Bronchial epithelial cell (primary cell): ENCODE data around the gene ANKRD42. TPM values are rescaled to one million over a fixed set of nuclear protein-coding genes. Genes with fewer than 3 reads are reported as not detected.
A peak's percentile ranks its signal among the peaks of the same experiment; 100 is the strongest.

Experiments used
- DNase-seq: peaks from one replicate; pipeline ENCODE4 v3.0.0-alpha.2; 2010; ENCODE audit warnings: low read depth
- FAIRE-seq: peaks from 2 replicates; lab custom pipeline; 2011; peaks lifted over from hg19 to GRCh38; lab: Jason Lieb, UNC
- H3K27me3 ChIP-seq: 2 replicates; pipeline ENCODE4 v1.5.1; 2011; ENCODE audit warnings: low read length; ENCODE audit not compliant: control insufficient read depth, insufficient read depth
- H3K36me3 ChIP-seq: 2 replicates; pipeline ENCODE4 v1.5.1; 2011; ENCODE audit warnings: low read length; ENCODE audit not compliant: control insufficient read depth, insufficient read depth
- H3K4me3 ChIP-seq: 2 replicates; pipeline ENCODE4 v1.5.1; 2011; ENCODE audit warnings: mild to moderate bottlenecking, low read depth, low read length, control low read depth
- CTCF ChIP-seq: IDR thresholded peaks from 2 replicates; pipeline ENCODE4 v1.5.1; 2011; ENCODE audit warnings: mild to moderate bottlenecking, moderate library complexity, low read length, control low read depth, inconsistent platforms; ENCODE audit not compliant: insufficient read depth, severe bottlenecking
- total RNA-seq: library from RNA; depleted of rRNA; stranded (reverse); fragments of >200 nt; gene quantifications from 2 replicates; pipeline ENCODE4 v1.2.1, GENCODE V29; 2014

ANKRD42 gene
- total RNA-seq, 1 donor from 2014 or later: 4.7 TPM

GRCh38 chr11:83280256-83280655 is 86.7 kb downstream of the ANKRD42 start:
- TF ChIP-seq CTCF: no peak
- Histone ChIP-seq H3K4me3 (no peak overlapping the region), H3K27me3 (no peaks in the 10 kb centered on the region), H3K36me3 (peaks cover 3% of the 10 kb centered on the region)
- FAIRE-seq: no peak
- DNase-seq: no peak

- FAIRE-seq (no peak), DNase-seq (no peak)
- Histone ChIP-seq H3K36me3 (peaks cover 2% of the 10 kb centered on the region), H3K4me3 (no peak overlapping the region), H3K27me3 (no peaks in the 10 kb centered on the region)
- no peak for TF ChIP-seq CTCF
Measured at GRCh38 chr11:83282084-83282716, 88.7 kb downstream of the ANKRD42 start.

GRCh38 chr11:83284501-83285150 is 91.1 kb downstream of the ANKRD42 start:
- FAIRE-seq: no peak
- peak; percentile 13 for DNase-seq
- Histone ChIP-seq H3K27me3 (no peaks in the 10 kb centered on the region), H3K4me3 (peak overlapping the region; percentile 60), H3K36me3 (no peaks in the 10 kb centered on the region)
- TF ChIP-seq CTCF: no peak

- FAIRE-seq (no peak), DNase-seq (no peak)
- Histone ChIP-seq H3K36me3 (no peaks in the 10 kb centered on the region), H3K27me3 (no peaks in the 10 kb centered on the region), H3K4me3 (peak overlapping the region; percentile 60)
- TF ChIP-seq CTCF: no peak
Measured at GRCh38 chr11:83285151-83285770, 91.7 kb downstream of the ANKRD42 start.

- DNase-seq (peak; percentile 97), FAIRE-seq (no peak)
- H3K36me3 ChIP-seq: no peaks in the 10 kb centered on the region
- no peaks in the 10 kb centered on the region for H3K27me3 ChIP-seq
- TF ChIP-seq CTCF: peak; percentile 37
- peak within 1 kb of the TSS; percentile 60 for H3K4me3 ChIP-seq
Measured at GRCh38 chr11:83285771-83286528, 92.4 kb downstream of the ANKRD42 start, which contains the start of gene CCDC90B. CCDC90B (minus strand) TSS chr11:83286367; CDS start chr11:83285972, 395 bp downstream.
